Transverse colon (tissue), 4 donors: ENCODE results near the gene PDE10A. TPM values are rescaled to one million over a fixed set of nuclear protein-coding genes. Genes with fewer than 3 reads are reported as not detected.

ENCODE experiments used
- DNase-seq: peaks from one replicate; pipeline ENCODE4 v3.0.0-alpha.2; 2019
- H3K27ac ChIP-seq, 4 donors: fragments of 200-600 bp; sonication (generic); 2 replicates each; pipeline ENCODE4 v1.5.1; 2016 to 2018; ENCODE audit warnings: inconsistent platforms in 4 of 4
- H3K27me3 ChIP-seq: fragments of 200-600 bp; sonication (generic); 2 replicates; pipeline ENCODE4 v1.5.1; 2017; ENCODE audit warnings: inconsistent platforms
- H3K36me3 ChIP-seq, 4 donors: fragments of 200-600 bp; sonication (generic); 2 replicates each; pipeline ENCODE4 v1.5.1; 2017 to 2019; ENCODE audit warnings: inconsistent platforms in 4 of 4
- H3K4me1 ChIP-seq, 4 donors: fragments of 200-600 bp; sonication (generic); 2 replicates each; pipeline ENCODE4 v1.5.1; 2017 to 2020; ENCODE audit warnings: inconsistent platforms in 4 of 4
- H3K4me3 ChIP-seq, 4 donors: fragments of 200-600 bp; sonication (generic); 1 replicate in 1 of 4; 2 replicates in 3 of 4; pipeline versions ENCODE4 v1.5.1 to v1.6.1; 2017 to 2019; ENCODE audit warnings: inconsistent platforms in 4 of 4
- H3K9me3 ChIP-seq, 2 donors: fragments of 200-600 bp; sonication (generic); 2 replicates each; pipeline ENCODE4 v1.5.1; 2017 to 2019; ENCODE audit warnings: inconsistent platforms in 2 of 2
- EP300 ChIP-seq: sonication (generic); formaldehyde crosslinking; IDR thresholded peaks from one replicate; pipeline ENCODE4 v1.6.1; 2017; ENCODE audit warnings: antibody characterized with exemption, low read depth
- POLR2A ChIP-seq: fragments of 450-650 bp; IDR thresholded peaks from one replicate; pipeline ENCODE4 v1.6.1; 2016; ENCODE audit warnings: antibody characterized with exemption, mild to moderate bottlenecking, moderate library complexity
- POLR2AphosphoS5 ChIP-seq, 3 donors: sonication (generic); formaldehyde crosslinking; IDR thresholded peaks; one replicate each; pipeline ENCODE4 v1.6.1; 2016; ENCODE audit warnings: antibody characterized with exemption in 3 of 3
- WGBS, 2 donors: methylation state at CpG; one replicate each; pipeline ENCODE4 v1.1.5; 2018; ENCODE audit warnings: low coverage in 1 of 2; 5-methylcytosine and 5-hydroxymethylcytosine counted together
- in situ Hi-C, 4 donors: fragments of 200-750 bp; cut with MboI; loops; one replicate each; pipeline versions ENCODE4 v1.15.0 to v1.15.1; 2017; ENCODE audit warnings: low sequenced_read_pairs in 3 of 4, low pct_ligation_motif_present in 1 of 4, low pct_unique_long_range_greater_than_20kb in 1 of 4
- intact Hi-C: fragments of 100-400 bp; cut with DNase I; formaldehyde crosslinking; loops from one replicate; pipeline ENCODE4 v1.15.1; 2023; ENCODE audit warnings: low total_unique reads
- total RNA-seq, 4 donors: library from RNA; depleted of rRNA; stranded (reverse); fragments of >200 nt; gene quantifications; one replicate each; pipeline ENCODE4 v1.1.0, GENCODE V29; 2016
- TF ChIP-seq, protein P1 (sequence below), 5 experiments: fragments of 200-600 bp in 3 of 5; fragments of 450-650 bp in 2 of 5; sonication (generic) in 3 of 5; IDR thresholded peaks; 1 replicate in 2 of 5; 2 replicates in 3 of 5; pipeline ENCODE4 v1.5.1; 2016 to 2017; ENCODE audit warnings: antibody characterized with exemption in 5 of 5, inconsistent platforms in 3 of 5, mild to moderate bottlenecking in 2 of 5, moderate library complexity in 1 of 5

Gene PDE10A
- total RNA-seq, 4 donors from 2014 or later = 1.4 to 15.3 (median 4.3) TPM

DNA sequence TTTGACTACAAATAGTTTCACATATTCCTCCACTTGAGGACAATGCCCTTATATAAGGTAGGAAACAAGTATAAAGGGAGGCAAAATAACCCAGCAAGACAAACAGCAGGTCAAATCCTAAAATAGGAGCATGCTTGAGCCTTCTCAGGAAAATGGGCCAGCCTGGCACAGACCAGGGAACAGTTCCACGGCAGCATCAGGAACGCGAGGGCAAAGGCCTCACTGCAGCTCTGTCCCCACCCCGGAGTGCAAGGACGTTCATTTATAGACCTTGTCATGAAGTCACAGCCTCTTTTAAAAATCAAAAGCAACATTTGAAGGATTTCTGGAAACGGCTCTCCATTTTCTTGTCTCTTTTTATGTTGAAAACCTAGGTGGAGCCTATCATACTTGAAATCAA is 17.1 kb downstream of the PDE10A start:
- intact Hi-C loops = no loop called here
- whole genome bisulfite sequencing, 2 donors = 44 to 76% methylated on average over 3 to 6 of the region's 6 CpGs
- no peak for DNase-seq
- Histone ChIP-seq H3K4me3 (no peak overlapping the region), H3K36me3 (no peaks in the 10 kb centered on the region), H3K4me1 (no peaks in the 10 kb centered on the region), H3K9me3 (no peaks in the 10 kb centered on the region), H3K27ac (no peak overlapping the region), H3K27me3 (no peaks in the 10 kb centered on the region)
- in situ Hi-C loops = no loop called here
- TF ChIP-seq EP300 = no peak
- TF ChIP-seq POLR2A = no peak
- no peak for TF ChIP-seq POLR2AphosphoS5 (IDR thresholded peaks at IDR 0.05)
- TF ChIP-seq, protein P1, sequence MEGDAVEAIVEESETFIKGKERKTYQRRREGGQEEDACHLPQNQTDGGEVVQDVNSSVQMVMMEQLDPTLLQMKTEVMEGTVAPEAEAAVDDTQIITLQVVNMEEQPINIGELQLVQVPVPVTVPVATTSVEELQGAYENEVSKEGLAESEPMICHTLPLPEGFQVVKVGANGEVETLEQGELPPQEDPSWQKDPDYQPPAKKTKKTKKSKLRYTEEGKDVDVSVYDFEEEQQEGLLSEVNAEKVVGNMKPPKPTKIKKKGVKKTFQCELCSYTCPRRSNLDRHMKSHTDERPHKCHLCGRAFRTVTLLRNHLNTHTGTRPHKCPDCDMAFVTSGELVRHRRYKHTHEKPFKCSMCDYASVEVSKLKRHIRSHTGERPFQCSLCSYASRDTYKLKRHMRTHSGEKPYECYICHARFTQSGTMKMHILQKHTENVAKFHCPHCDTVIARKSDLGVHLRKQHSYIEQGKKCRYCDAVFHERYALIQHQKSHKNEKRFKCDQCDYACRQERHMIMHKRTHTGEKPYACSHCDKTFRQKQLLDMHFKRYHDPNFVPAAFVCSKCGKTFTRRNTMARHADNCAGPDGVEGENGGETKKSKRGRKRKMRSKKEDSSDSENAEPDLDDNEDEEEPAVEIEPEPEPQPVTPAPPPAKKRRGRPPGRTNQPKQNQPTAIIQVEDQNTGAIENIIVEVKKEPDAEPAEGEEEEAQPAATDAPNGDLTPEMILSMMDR (IDR thresholded peaks at IDR 0.05) = no peak

DNA sequence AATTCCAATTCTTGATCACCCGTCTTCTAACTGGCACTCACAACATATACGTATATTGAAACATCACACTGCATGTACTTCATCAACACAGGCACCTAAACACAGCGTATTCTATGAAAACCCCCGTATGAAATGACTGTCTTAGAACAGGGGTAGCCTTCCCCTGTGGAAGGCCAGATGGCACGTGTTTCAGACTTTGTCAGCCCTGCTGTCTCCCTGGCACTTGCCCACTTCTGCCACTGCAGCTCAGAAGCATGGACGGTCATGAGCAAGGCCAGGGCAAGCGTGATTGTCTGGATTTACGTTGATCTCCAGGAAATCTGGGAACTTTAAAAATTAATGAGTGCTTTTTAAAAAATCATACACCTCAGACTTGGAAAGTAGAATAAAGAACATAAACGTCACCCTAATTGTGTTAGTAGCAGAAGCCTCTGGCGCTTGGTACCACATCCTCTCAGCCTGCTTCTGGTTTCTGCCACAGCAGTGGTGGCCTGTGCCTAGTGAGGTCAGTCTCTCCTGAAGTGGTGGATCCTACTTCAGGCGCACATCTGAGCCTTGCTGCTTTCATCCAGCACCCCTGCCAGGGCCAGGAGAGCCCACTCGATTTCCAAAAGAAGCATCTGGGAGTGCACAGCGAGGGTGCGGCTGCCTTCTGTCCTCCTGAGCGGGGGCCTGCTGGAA is 18.3 kb downstream of the PDE10A start:
- 88 to 96% methylated on average over 5 to 15 of the region's 15 CpGs for WGBS, 2 donors
- DNase-seq = no peak
- in situ Hi-C loops = no loop called here

DNA sequence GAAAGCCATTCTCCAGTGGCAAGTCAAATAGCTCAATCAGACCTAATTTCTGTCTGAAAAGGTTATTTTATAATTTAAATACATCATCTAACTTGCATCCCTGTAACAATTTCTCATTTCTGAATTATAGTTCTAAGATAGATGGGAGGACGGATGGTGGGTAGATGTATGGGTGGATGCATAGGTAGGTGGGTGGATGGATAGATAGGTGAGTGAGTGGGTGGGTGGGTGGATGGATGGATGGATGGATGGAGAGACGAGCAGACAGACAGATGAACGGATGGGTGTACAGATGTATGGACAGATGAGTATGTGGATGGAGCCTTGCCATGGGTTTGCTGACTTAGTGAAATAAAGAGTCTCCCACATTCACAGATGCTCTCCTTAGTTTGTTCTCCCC is 20.0 kb downstream of the PDE10A start:
- Histone ChIP-seq H3K4me1 (no peaks in the 10 kb centered on the region), H3K27me3 (no peaks in the 10 kb centered on the region), H3K36me3 (no peaks in the 10 kb centered on the region), H3K4me3 (no peak overlapping the region), H3K27ac (no peak overlapping the region), H3K9me3 (no peaks in the 10 kb centered on the region)
- 57 to 89% methylated on average over 3 of the region's 3 CpGs for WGBS, 2 donors
- TF ChIP-seq POLR2AphosphoS5 (IDR thresholded peaks at IDR 0.05) (no peak), POLR2A (no peak), EP300 (no peak)
- TF ChIP-seq, protein P1 (IDR thresholded peaks at IDR 0.05) = no peak
- intact Hi-C loops (no loop called here), in situ Hi-C loops (no loop called here)
- DNase-seq = no peak

More for the DNA sequence above, 18.3 kb downstream of the PDE10A start:
- H3K9me3 ChIP-seq = no peaks in the 10 kb centered on the region
- no peaks in the 10 kb centered on the region for H3K27me3 ChIP-seq
- TF ChIP-seq EP300 = no peak
- no peak for TF ChIP-seq POLR2A
- TF ChIP-seq, protein P1 (IDR thresholded peaks at IDR 0.05) = no peak
- no peak for TF ChIP-seq POLR2AphosphoS5 (IDR thresholded peaks at IDR 0.05)
- H3K27ac ChIP-seq = no peak overlapping the region
- H3K36me3 ChIP-seq = no peaks in the 10 kb centered on the region
- intact Hi-C loops = no loop called here
- H3K4me1 ChIP-seq = no peaks in the 10 kb centered on the region
- H3K4me3 ChIP-seq = no peak overlapping the region

DNA sequence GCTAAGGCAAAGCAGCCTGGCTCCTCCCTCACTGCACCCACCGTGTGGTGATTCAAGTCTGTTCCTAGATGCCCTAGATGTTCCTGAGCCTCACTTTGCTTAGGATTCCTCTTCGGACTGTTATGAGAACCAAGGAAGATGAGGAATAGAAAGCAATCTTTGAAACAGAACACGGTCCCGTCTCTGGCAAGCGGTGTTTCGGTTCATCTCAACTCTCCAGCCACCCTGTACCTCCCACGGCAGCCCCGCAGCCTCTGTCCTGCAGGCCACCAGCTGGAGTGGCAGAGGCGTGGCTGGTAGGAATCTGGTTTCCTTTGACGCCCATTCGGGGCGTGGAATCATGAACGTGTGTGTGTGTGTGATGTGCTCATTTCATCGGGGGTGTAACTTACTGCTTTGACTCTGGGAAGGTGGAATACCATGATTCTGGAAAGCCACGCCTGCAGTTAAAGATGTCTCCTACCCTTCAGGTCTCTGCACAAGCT is 21.3 kb downstream of the PDE10A start:
- WGBS, 2 donors = 72 to 78% methylated on average over 5 to 14 of the region's 15 CpGs
- intact Hi-C loops (no loop called here), in situ Hi-C loops (no loop called here)

More for the DNA sequence above, 21.3 kb downstream of the PDE10A start:
- H3K27me3 ChIP-seq = no peaks in the 10 kb centered on the region
- no peak overlapping the region for H3K27ac ChIP-seq
- no peak overlapping the region for H3K4me3 ChIP-seq
- DNase-seq = no peak
- TF ChIP-seq EP300 (no peak), POLR2AphosphoS5 (IDR thresholded peaks at IDR 0.05) (no peak), POLR2A (no peak)
- TF ChIP-seq, protein P1 (IDR thresholded peaks at IDR 0.05) = no peak
- no peaks in the 10 kb centered on the region for H3K36me3 ChIP-seq
- no peaks in the 10 kb centered on the region for H3K9me3 ChIP-seq
- no peaks in the 10 kb centered on the region for H3K4me1 ChIP-seq
